GM06990 (cell line): ENCODE data around the gene AMELX.

ENCODE experiments used
- DNase-seq: peaks from one replicate; pipeline ENCODE4 v3.0.0-alpha.2; 2011; ENCODE audit not compliant: insufficient read length; ENCODE audit errors: extremely low read depth
- H3K27me3 ChIP-seq: replicated peaks from 2 replicates; pipeline ENCODE4 v1.6.0; 2011; ENCODE audit warnings: low read length; ENCODE audit not compliant: control insufficient read depth, insufficient read depth
- H3K36me3 ChIP-seq: 2 replicates; pipeline ENCODE4 v1.5.1; 2011; ENCODE audit warnings: low read length; ENCODE audit not compliant: control insufficient read depth, insufficient read depth
- H3K4me3 ChIP-seq: replicated peaks from 2 replicates; pipeline ENCODE4 v1.5.1; 2011; ENCODE audit warnings: low read depth, mild to moderate bottlenecking, control low read depth, low read length
- CTCF ChIP-seq: IDR thresholded peaks from 2 replicates; pipeline ENCODE4 v1.5.1; 2011; ENCODE audit warnings: low read length, control low read depth, mild to moderate bottlenecking, inconsistent platforms; ENCODE audit not compliant: insufficient read depth, poor library complexity, severe bottlenecking

AMELX gene

GRCh38 chrX:11269996-11270395 is 23.2 kb upstream of the AMELX start:
- no peak overlapping the region for H3K4me3 ChIP-seq
- no peak for DNase-seq
- no peak for TF ChIP-seq CTCF
- H3K27me3 ChIP-seq = no peaks in the 10 kb centered on the region
- no peaks in the 10 kb centered on the region for H3K36me3 ChIP-seq

DNA sequence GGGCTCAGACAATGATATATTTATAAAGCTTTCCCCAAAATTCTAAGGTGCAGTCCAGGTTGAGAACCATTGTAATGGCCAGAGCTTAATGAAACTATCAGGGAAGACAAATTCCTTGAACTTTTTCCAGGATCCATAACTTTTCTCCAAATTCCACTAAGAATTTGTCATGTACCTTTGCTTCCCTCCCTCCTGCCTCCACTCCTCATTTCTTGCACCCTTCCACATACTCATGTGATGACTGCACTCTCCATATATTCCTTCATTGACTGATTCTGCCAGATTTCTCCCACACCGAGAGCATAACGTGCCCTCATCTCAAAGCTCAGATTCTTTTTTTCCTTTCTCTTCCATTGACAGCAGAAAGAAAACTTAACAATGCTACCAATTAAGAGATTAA is 20.9 kb upstream of the AMELX start:
- TF ChIP-seq CTCF = no peak
- Histone ChIP-seq H3K27me3 (no peaks in the 10 kb centered on the region), H3K4me3 (no peak overlapping the region), H3K36me3 (no peaks in the 10 kb centered on the region)
- DNase-seq = no peak

GRCh38 chrX:11272863-11273262 is 20.4 kb upstream of the AMELX start:
- no peak for DNase-seq
- H3K27me3 ChIP-seq = no peaks in the 10 kb centered on the region
- no peaks in the 10 kb centered on the region for H3K36me3 ChIP-seq
- no peak overlapping the region for H3K4me3 ChIP-seq
- no peak for TF ChIP-seq CTCF

GRCh38 chrX:11273544-11273943 is 19.7 kb upstream of the AMELX start:
- no peak for TF ChIP-seq CTCF
- no peaks in the 10 kb centered on the region for H3K36me3 ChIP-seq
- no peaks in the 10 kb centered on the region for H3K27me3 ChIP-seq
- no peak for DNase-seq
- no peak overlapping the region for H3K4me3 ChIP-seq

DNA sequence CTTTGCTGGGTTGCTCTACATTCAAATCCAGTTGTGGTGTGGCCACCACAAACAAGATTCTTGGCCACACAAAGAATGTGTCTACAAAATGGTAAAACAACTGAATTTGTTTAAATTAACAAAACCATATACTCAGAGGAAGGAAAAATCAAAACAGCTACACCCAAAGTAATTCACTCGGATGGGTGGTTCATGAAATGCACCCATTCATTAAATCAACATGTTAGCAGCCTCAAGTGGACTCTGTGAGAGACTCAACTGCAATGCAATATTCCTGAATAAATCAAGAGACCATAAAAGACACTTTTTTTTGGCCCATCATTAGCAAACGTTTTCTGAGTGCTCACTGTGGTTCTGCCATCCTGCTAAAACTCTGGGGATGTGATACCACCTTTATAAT is 11.2 kb upstream of the AMELX start:
- Histone ChIP-seq H3K27me3 (no peaks in the 10 kb centered on the region), H3K4me3 (no peak overlapping the region), H3K36me3 (no peaks in the 10 kb centered on the region)
- no peak for TF ChIP-seq CTCF
- no peak for DNase-seq

- Histone ChIP-seq H3K36me3 (no peaks in the 10 kb centered on the region), H3K27me3 (no peaks in the 10 kb centered on the region), H3K4me3 (no peak overlapping the region)
- no peak for DNase-seq
- TF ChIP-seq CTCF = no peak
Measured at GRCh38 chrX:11285651-11286050, 7.6 kb upstream of the AMELX start.
